Nephron progenitor cell (in vitro differentiated cells): ENCODE data around the gene VCX.
A peak's percentile ranks its signal among the peaks of the same experiment; 100 is the strongest.
"Not testable (repeated sequence)": the region's sequence is repeated elsewhere in the genome, so short reads cannot be mapped to it uniquely, and the experiment has no call there.

Experiments
- DNase-seq: peaks from one replicate; pipeline ENCODE4 v3.0.0; 2021
- H3K27ac Mint-ChIP-seq: 2 replicates; pipeline ENCODE4 v1.8.0; 2021; ENCODE audit warnings: mild to moderate bottlenecking, moderate library complexity, mixed read lengths
- H3K27me3 Mint-ChIP-seq: 2 replicates; pipeline ENCODE4 v1.8.0; 2021; ENCODE audit warnings: mild to moderate bottlenecking, low read depth, mixed read lengths; ENCODE audit not compliant: poor library complexity
- H3K36me3 Mint-ChIP-seq: 2 replicates; pipeline ENCODE4 v1.8.0; 2021; ENCODE audit warnings: low read depth, mixed read lengths
- H3K4me1 Mint-ChIP-seq: 2 replicates; pipeline ENCODE4 v1.8.0; 2021; ENCODE audit warnings: mixed read lengths
- H3K4me3 Mint-ChIP-seq: 2 replicates; pipeline ENCODE4 v1.8.0; 2021; ENCODE audit warnings: mild to moderate bottlenecking, moderate library complexity, mixed read lengths
- H3K9me3 Mint-ChIP-seq: 2 replicates; pipeline ENCODE4 v1.8.0; 2021; ENCODE audit warnings: mild to moderate bottlenecking, moderate library complexity, mixed read lengths
- CTCF ChIP-seq: fragments of 200-600 bp; sonication (generic); IDR thresholded peaks from 2 replicates; pipeline ENCODE4 v1.5.0; 2021; ENCODE audit warnings: antibody characterized with exemption

VCX gene

GRCh38 chrX:7842871-7843270 is at the start of gene VCX:
Gene VCX, plus strand, starts transcription at chrX:7843171. Its CDS starts 33 bp downstream, at chrX:7843204.
- H3K4me1 Mint-ChIP-seq, H3K27me3 Mint-ChIP-seq, H3K4me3 Mint-ChIP-seq, H3K27ac Mint-ChIP-seq, H3K9me3 Mint-ChIP-seq, DNase-seq, H3K36me3 Mint-ChIP-seq: not testable (repeated sequence)

DNA sequence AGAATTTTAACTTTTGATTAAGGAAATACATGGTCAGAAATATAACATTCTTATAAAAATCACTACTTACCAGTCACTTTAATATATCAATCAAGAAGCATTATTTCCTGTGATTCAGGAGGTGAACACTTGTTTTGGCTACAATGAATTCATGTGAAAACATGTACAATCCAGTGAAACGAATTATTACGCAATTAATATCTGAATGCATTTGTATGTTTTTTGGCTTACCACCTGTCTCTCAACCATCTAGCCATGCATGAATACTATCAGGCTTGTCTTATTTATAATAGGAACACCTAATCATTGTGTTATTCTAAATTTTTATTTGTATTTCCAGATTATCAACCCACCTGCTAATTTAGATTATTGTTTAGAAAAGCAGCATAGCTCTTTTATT is 44.6 kb upstream of the VCX start:
- DNase-seq = no peak
- no peak overlapping the region for H3K4me3 Mint-ChIP-seq

GRCh38 chrX:7801711-7802110 is 41.3 kb upstream of the VCX start:
- DNase-seq = no peak
- H3K4me1 Mint-ChIP-seq = peaks cover 22% of the 10 kb centered on the region
- TF ChIP-seq CTCF = no peak
- peaks cover 10% of the 10 kb centered on the region for H3K9me3 Mint-ChIP-seq
- H3K4me3 Mint-ChIP-seq = no peak overlapping the region
- no peak overlapping the region for H3K27ac Mint-ChIP-seq
- peaks cover 8% of the 10 kb centered on the region for H3K27me3 Mint-ChIP-seq
- H3K36me3 Mint-ChIP-seq = no peaks in the 10 kb centered on the region

More for the DNA sequence above, 44.6 kb upstream of the VCX start:
- Mint-ChIP-seq H3K36me3 (no peaks in the 10 kb centered on the region), H3K27ac (no peak overlapping the region), H3K9me3 (peaks cover 10% of the 10 kb centered on the region), H3K27me3 (peaks cover 6% of the 10 kb centered on the region), H3K4me1 (peaks cover 11% of the 10 kb centered on the region)
- TF ChIP-seq CTCF = no peak

DNA sequence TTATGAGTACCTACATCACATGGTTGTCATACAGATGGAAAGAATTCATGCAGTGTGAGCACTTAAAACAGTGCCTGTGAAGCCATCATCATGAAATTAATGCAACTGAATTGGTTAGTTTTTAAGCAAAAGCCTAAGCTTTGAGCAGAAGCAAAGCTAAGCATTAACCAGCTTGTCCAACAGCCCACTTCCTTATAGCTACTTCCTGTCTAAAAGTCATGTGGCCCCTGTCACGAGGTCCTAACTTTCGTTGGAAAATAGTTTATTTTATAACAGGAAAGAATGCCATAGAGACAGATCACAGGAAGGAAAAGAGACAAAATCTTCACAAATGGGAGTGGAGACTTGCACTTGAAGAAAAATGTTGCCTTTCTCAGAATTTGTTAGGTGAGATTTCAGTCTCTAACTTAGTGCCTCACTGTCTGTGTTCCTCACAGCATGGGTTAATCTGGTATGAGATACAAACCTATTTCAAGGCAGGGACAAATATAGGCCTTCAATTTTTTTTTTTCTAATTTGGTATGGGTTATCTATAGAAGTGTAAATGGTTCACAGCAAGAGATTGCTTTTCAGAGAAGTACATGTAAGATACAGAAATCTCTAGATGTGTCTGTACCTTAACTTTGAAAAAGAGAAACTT is 27.7 kb upstream of the VCX start:
- peaks cover 3% of the 10 kb centered on the region for H3K4me1 Mint-ChIP-seq
- DNase-seq = no peak
- no peaks in the 10 kb centered on the region for H3K36me3 Mint-ChIP-seq
- no peak for TF ChIP-seq CTCF
- H3K27me3 Mint-ChIP-seq = peaks cover 3% of the 10 kb centered on the region
- peaks cover 5% of the 10 kb centered on the region for H3K9me3 Mint-ChIP-seq
- H3K27ac Mint-ChIP-seq = no peak overlapping the region
- H3K4me3 Mint-ChIP-seq = no peak overlapping the region

DNA sequence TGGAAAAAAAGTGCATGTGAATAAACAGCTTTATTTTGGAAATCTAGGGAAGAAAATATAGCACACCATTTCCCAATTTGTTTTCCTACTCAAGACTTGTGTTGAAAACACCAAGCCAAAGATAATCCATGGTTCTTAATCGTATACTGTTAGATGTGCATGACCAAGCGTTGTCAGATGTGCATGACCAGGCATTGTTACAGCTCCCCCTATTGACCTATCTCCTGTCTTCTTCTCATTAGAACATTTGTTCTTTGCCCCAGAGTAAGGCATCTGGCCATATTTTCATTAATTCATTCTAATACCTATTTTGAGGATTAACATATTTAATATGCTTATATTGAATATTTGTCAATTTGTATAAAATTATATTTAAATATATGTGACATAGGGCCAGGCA is 14.4 kb upstream of the VCX start:
- peak; percentile 40 for TF ChIP-seq CTCF
- no peak overlapping the region for H3K4me3 Mint-ChIP-seq
- H3K4me1 Mint-ChIP-seq = peaks cover 7% of the 10 kb centered on the region
- peaks cover 8% of the 10 kb centered on the region for H3K27me3 Mint-ChIP-seq
- H3K36me3 Mint-ChIP-seq = no peaks in the 10 kb centered on the region
- DNase-seq = no peak
- H3K27ac Mint-ChIP-seq = no peak overlapping the region
- H3K9me3 Mint-ChIP-seq = no peaks in the 10 kb centered on the region

DNA sequence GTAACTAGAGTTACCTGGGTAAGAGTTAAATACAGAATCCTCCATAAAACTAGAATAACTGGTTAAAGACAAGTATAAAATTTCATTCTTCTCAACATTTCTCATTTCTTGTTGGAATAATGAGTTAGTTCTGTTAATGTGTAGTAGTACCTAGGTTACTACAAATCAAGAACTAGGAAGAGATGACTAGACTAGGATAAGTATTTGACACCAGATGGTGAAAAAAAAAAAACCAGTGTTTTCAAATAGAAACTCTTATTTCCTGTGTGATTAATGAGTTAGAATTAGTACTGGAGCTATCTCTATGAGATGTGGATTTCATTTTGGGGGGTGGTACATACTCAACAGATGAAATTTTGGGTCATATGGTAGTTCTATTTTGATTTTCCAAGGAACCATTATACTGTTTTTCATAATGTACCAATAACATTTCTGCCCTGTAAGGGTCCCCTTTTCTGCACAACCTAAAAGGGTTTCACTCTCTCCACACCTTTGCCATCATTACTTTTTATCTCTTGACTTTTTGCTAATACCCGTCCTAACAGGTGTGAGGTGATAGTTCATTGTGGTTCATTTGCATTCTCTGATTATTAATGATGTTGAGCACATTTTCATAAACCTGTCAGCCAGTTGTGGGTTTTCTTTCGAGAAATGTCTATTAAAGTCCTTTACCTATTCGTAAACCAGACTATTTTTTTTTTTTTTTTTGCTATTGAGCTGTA is 1.7 kb upstream of the VCX start:
- no peak for DNase-seq
- H3K27me3 Mint-ChIP-seq = peaks cover 5% of the 10 kb centered on the region
- no peak for TF ChIP-seq CTCF
- H3K4me1 Mint-ChIP-seq = no peaks in the 10 kb centered on the region
- no peak overlapping the region for H3K27ac Mint-ChIP-seq
- peaks cover 7% of the 10 kb centered on the region for H3K9me3 Mint-ChIP-seq
- no peak overlapping the region for H3K4me3 Mint-ChIP-seq
- no peaks in the 10 kb centered on the region for H3K36me3 Mint-ChIP-seq
